ENCODE results near the gene EPB41L5.

Gene EPB41L5

GRCh38 chr2:120077896-120078295 lies 65.0 kb downstream of the EPB41L5 start:
- Mint-ChIP-seq H3K36me3 (ENCODE audit: insufficient read depth) (peaks cover 2% of the 10 kb centered on the region), H3K4me1 (no peaks in the 10 kb centered on the region), H3K9me3 (no peaks in the 10 kb centered on the region), H3K4me3 (no peak overlapping the region), H3K27ac (ENCODE audit: low read depth) (no peak overlapping the region), H3K27me3 (no peaks in the 10 kb centered on the region)
- DNase-seq (ENCODE audit: low spot score in 2 of 2) (no peak), ATAC-seq (replicated peaks; ENCODE audit: extremely low read depth, poor library complexity, severe bottlenecking) (no peak)

GRCh38 chr2:120079647-120080046 lies 66.8 kb downstream of the EPB41L5 start:
- no peak overlapping the region for H3K27ac Mint-ChIP-seq (ENCODE audit: low read depth)
- DNase-seq (ENCODE audit: low spot score in 2 of 2) (no peak), ATAC-seq (replicated peaks; ENCODE audit: extremely low read depth, poor library complexity, severe bottlenecking) (no peak)
- peaks cover 4% of the 10 kb centered on the region for H3K36me3 Mint-ChIP-seq (ENCODE audit: insufficient read depth)
- no peaks in the 10 kb centered on the region for H3K4me1 Mint-ChIP-seq
- H3K27me3 Mint-ChIP-seq = no peaks in the 10 kb centered on the region
- no peak overlapping the region for H3K4me3 Mint-ChIP-seq
- H3K9me3 Mint-ChIP-seq = no peaks in the 10 kb centered on the region

GRCh38 chr2:120091436-120091835 lies 78.6 kb downstream of the EPB41L5 start:
- H3K4me3 Mint-ChIP-seq = no peak overlapping the region
- no peaks in the 10 kb centered on the region for H3K27me3 Mint-ChIP-seq
- DNase-seq (ENCODE audit: low spot score in 2 of 2) (no peak), ATAC-seq (replicated peaks; ENCODE audit: extremely low read depth, poor library complexity, severe bottlenecking) (no peak)
- H3K27ac Mint-ChIP-seq (ENCODE audit: low read depth) = no peak overlapping the region
- H3K4me1 Mint-ChIP-seq = no peaks in the 10 kb centered on the region
- peaks cover 4% of the 10 kb centered on the region for H3K36me3 Mint-ChIP-seq (ENCODE audit: insufficient read depth)
- no peaks in the 10 kb centered on the region for H3K9me3 Mint-ChIP-seq

GRCh38 chr2:120094795-120095194 lies 81.9 kb downstream of the EPB41L5 start:
- Mint-ChIP-seq H3K4me3 (no peak overlapping the region), H3K27ac (ENCODE audit: low read depth) (no peak overlapping the region), H3K36me3 (ENCODE audit: insufficient read depth) (peaks cover 7% of the 10 kb centered on the region), H3K4me1 (no peaks in the 10 kb centered on the region), H3K27me3 (no peaks in the 10 kb centered on the region), H3K9me3 (no peaks in the 10 kb centered on the region)
- DNase-seq (ENCODE audit: low spot score in 2 of 2) (no peak), ATAC-seq (replicated peaks; ENCODE audit: extremely low read depth, poor library complexity, severe bottlenecking) (no peak)

- H3K4me3 Mint-ChIP-seq = no peak overlapping the region
- ATAC-seq (replicated peaks; ENCODE audit: extremely low read depth, poor library complexity, severe bottlenecking) (no peak), DNase-seq (ENCODE audit: low spot score in 2 of 2) (no peak)
- no peaks in the 10 kb centered on the region for H3K27me3 Mint-ChIP-seq
- H3K27ac Mint-ChIP-seq (ENCODE audit: low read depth) = no peak overlapping the region
- H3K9me3 Mint-ChIP-seq = no peaks in the 10 kb centered on the region
- H3K4me1 Mint-ChIP-seq = no peaks in the 10 kb centered on the region
- H3K36me3 Mint-ChIP-seq (ENCODE audit: insufficient read depth) = peaks cover 5% of the 10 kb centered on the region
Observed at GRCh38 chr2:120100627-120101026, 87.8 kb downstream of the EPB41L5 start.

GRCh38 chr2:120103723-120104467 lies 91.0 kb downstream of the EPB41L5 start:
- Mint-ChIP-seq H3K36me3 (ENCODE audit: insufficient read depth) (peaks cover 6% of the 10 kb centered on the region), H3K27ac (ENCODE audit: low read depth) (no peak overlapping the region), H3K27me3 (no peaks in the 10 kb centered on the region), H3K4me1 (peaks cover 8% of the 10 kb centered on the region), H3K9me3 (no peaks in the 10 kb centered on the region), H3K4me3 (no peak overlapping the region)
- DNase-seq (ENCODE audit: low spot score in 2 of 2) (no peak), ATAC-seq (replicated peaks; ENCODE audit: extremely low read depth, poor library complexity, severe bottlenecking) (no peak)

- H3K9me3 Mint-ChIP-seq = no peaks in the 10 kb centered on the region
- no peaks in the 10 kb centered on the region for H3K27me3 Mint-ChIP-seq
- no peak overlapping the region for H3K4me3 Mint-ChIP-seq
- H3K27ac Mint-ChIP-seq (ENCODE audit: low read depth) = no peak overlapping the region
- H3K4me1 Mint-ChIP-seq = peaks cover 17% of the 10 kb centered on the region
- H3K36me3 Mint-ChIP-seq (ENCODE audit: insufficient read depth) = peaks cover 3% of the 10 kb centered on the region
- DNase-seq (ENCODE audit: low spot score in 2 of 2) (no peak), ATAC-seq (replicated peaks; ENCODE audit: extremely low read depth, poor library complexity, severe bottlenecking) (no peak)
Observed at GRCh38 chr2:120104772-120105171, 91.9 kb downstream of the EPB41L5 start.

GRCh38 chr2:120105360-120105759 lies 92.5 kb downstream of the EPB41L5 start:
- H3K4me3 Mint-ChIP-seq = no peak overlapping the region
- H3K27ac Mint-ChIP-seq (ENCODE audit: low read depth) = no peak overlapping the region
- H3K27me3 Mint-ChIP-seq = no peaks in the 10 kb centered on the region
- ATAC-seq (replicated peaks; ENCODE audit: extremely low read depth, poor library complexity, severe bottlenecking) = no peak
- H3K9me3 Mint-ChIP-seq = no peaks in the 10 kb centered on the region
- peaks cover 23% of the 10 kb centered on the region for H3K4me1 Mint-ChIP-seq
- peaks cover 3% of the 10 kb centered on the region for H3K36me3 Mint-ChIP-seq (ENCODE audit: insufficient read depth)
- DNase-seq (ENCODE audit: low spot score in 2 of 2) = no peak

GRCh38 chr2:120108049-120108448 lies 95.2 kb downstream of the EPB41L5 start:
- no peak for DNase-seq (ENCODE audit: low spot score in 2 of 2)

GRCh38 chr2:120108749-120109148 lies 95.9 kb downstream of the EPB41L5 start:
- H3K4me3 Mint-ChIP-seq = peak overlapping the region; percentile 44
- DNase-seq (ENCODE audit: low spot score in 2 of 2) (no peak), ATAC-seq (replicated peaks; ENCODE audit: extremely low read depth, poor library complexity, severe bottlenecking) (no peak)
- peaks cover 1% of the 10 kb centered on the region for H3K36me3 Mint-ChIP-seq (ENCODE audit: insufficient read depth)
- peaks cover 23% of the 10 kb centered on the region for H3K4me1 Mint-ChIP-seq
- H3K27ac Mint-ChIP-seq (ENCODE audit: low read depth) = no peak overlapping the region
- H3K27me3 Mint-ChIP-seq = no peaks in the 10 kb centered on the region
- H3K9me3 Mint-ChIP-seq = no peaks in the 10 kb centered on the region

More at GRCh38 chr2:120108049-120108448, 95.2 kb downstream of the EPB41L5 start:
- ATAC-seq (replicated peaks; ENCODE audit: extremely low read depth, poor library complexity, severe bottlenecking) = no peak
- H3K27me3 Mint-ChIP-seq = no peaks in the 10 kb centered on the region
- H3K9me3 Mint-ChIP-seq = no peaks in the 10 kb centered on the region
- H3K4me1 Mint-ChIP-seq = peaks cover 23% of the 10 kb centered on the region
- no peak overlapping the region for H3K27ac Mint-ChIP-seq (ENCODE audit: low read depth)
- H3K36me3 Mint-ChIP-seq (ENCODE audit: insufficient read depth) = peaks cover 1% of the 10 kb centered on the region
- no peak overlapping the region for H3K4me3 Mint-ChIP-seq

GRCh38 chr2:120109186-120110061 lies 96.5 kb downstream of the EPB41L5 start:
- no peaks in the 10 kb centered on the region for H3K9me3 Mint-ChIP-seq
- H3K27ac Mint-ChIP-seq (ENCODE audit: low read depth) = no peak overlapping the region
- peaks cover 23% of the 10 kb centered on the region for H3K4me1 Mint-ChIP-seq
- peak overlapping the region; percentile 44 for H3K4me3 Mint-ChIP-seq
- DNase-seq (ENCODE audit: low spot score in 2 of 2) = no peak
- peak; percentile 85 for ATAC-seq (replicated peaks; ENCODE audit: extremely low read depth, poor library complexity, severe bottlenecking)
- H3K27me3 Mint-ChIP-seq = no peaks in the 10 kb centered on the region
- peaks cover 1% of the 10 kb centered on the region for H3K36me3 Mint-ChIP-seq (ENCODE audit: insufficient read depth)

- H3K36me3 Mint-ChIP-seq (ENCODE audit: insufficient read depth) = peaks cover 1% of the 10 kb centered on the region
- no peak overlapping the region for H3K27ac Mint-ChIP-seq (ENCODE audit: low read depth)
- ATAC-seq (replicated peaks; ENCODE audit: extremely low read depth, poor library complexity, severe bottlenecking) (no peak), DNase-seq (ENCODE audit: low spot score in 2 of 2) (no peak)
- no peaks in the 10 kb centered on the region for H3K9me3 Mint-ChIP-seq
- no peaks in the 10 kb centered on the region for H3K27me3 Mint-ChIP-seq
- H3K4me1 Mint-ChIP-seq = peaks cover 23% of the 10 kb centered on the region
- peak overlapping the region; percentile 44 for H3K4me3 Mint-ChIP-seq
Observed at GRCh38 chr2:120110062-120110362, 97.1 kb downstream of the EPB41L5 start.

GRCh38 chr2:120110507-120110906 lies 97.6 kb downstream of the EPB41L5 start:
- ATAC-seq (replicated peaks; ENCODE audit: extremely low read depth, poor library complexity, severe bottlenecking) = no peak
- Mint-ChIP-seq H3K9me3 (no peaks in the 10 kb centered on the region), H3K4me1 (peaks cover 23% of the 10 kb centered on the region), H3K27me3 (no peaks in the 10 kb centered on the region), H3K27ac (ENCODE audit: low read depth) (no peak overlapping the region), H3K4me3 (peak overlapping the region; percentile 44), H3K36me3 (ENCODE audit: insufficient read depth) (peaks cover 1% of the 10 kb centered on the region)
- DNase-seq (ENCODE audit: low spot score in 2 of 2) = no peak

Data from central memory CD8-positive, alpha-beta T cell (primary cell).